ENCODE results near the gene ERAP2.

The ERAP2 gene

DNA sequence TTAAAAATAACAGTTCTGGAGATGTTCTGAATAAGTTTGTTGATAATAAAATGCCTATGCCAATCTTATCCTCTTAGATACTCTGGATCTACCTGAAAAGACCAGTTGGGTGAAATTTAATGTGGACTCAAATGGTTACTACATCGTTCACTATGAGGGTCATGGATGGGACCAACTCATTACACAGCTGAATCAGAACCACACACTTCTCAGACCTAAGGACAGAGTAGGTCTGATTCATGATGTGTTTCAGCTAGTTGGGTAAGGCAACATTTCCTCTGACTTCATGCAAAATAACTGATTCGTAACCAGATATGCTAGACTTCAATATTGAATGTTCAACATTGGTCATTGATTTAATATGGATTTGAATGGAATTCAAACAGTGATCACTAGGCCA is 27.0 kb downstream of the ERAP2 start:
- Histone ChIP-seq H4K8ac (ENCODE audit: low read depth, low read length) (no peak overlapping the region), H3K27me3 (ENCODE audit: insufficient read depth, low read length, poor library complexity) (no peaks in the 10 kb centered on the region), H2BK5ac (ENCODE audit: low read length) (no peak overlapping the region), H3K27ac (ENCODE audit: low read depth, low read length) (no peak overlapping the region), H3K36me3 (ENCODE audit: control insufficient read depth, insufficient read depth, low read length) (no peaks in the 10 kb centered on the region), H2BK15ac (replicated peaks; ENCODE audit: low read depth) (no peak overlapping the region), H3K79me2 (ENCODE audit: control insufficient read depth, insufficient read depth, low read length) (no peaks in the 10 kb centered on the region), H3K4me2 (ENCODE audit: low read length) (no peak overlapping the region), H2BK120ac (ENCODE audit: low read depth, low read length) (no peak overlapping the region), H3K18ac (ENCODE audit: low read length) (no peak overlapping the region), H3K4me3 (ENCODE audit: low read length) (no peak overlapping the region), H3K79me1 (ENCODE audit: low read length) (no peaks in the 10 kb centered on the region), H3K9ac (ENCODE audit: low read length) (no peak overlapping the region), H3K4ac (ENCODE audit: low read depth, low read length) (no peak overlapping the region), H3K23ac (ENCODE audit: low read length) (no peak overlapping the region), H3K4me1 (ENCODE audit: control insufficient read depth, low read depth, low read length) (no peaks in the 10 kb centered on the region), H2AK5ac (ENCODE audit: low read length) (no peak overlapping the region), H4K5ac (ENCODE audit: low read length) (no peak overlapping the region), H3K56ac (ENCODE audit: low read length) (no peak overlapping the region)
- no peak for DNase-seq
- WGBS (ENCODE audit: extremely low coverage, insufficient coverage, low lambda C conversion rate) = no CpG with 5 or more reads among the region's 2 CpGs

GRCh38 chr5:96904054-96904931 is 28.0 kb downstream of the ERAP2 start:
- H3K9ac ChIP-seq (ENCODE audit: low read length) = no peak overlapping the region
- H2BK15ac ChIP-seq (replicated peaks; ENCODE audit: low read depth) = no peak overlapping the region
- H2BK120ac ChIP-seq (ENCODE audit: low read depth, low read length) = no peak overlapping the region
- no peak overlapping the region for H3K18ac ChIP-seq (ENCODE audit: low read length)
- WGBS (ENCODE audit: extremely low coverage, insufficient coverage, low lambda C conversion rate) = 100% methylated on average over 1 of the region's 3 CpGs
- H3K56ac ChIP-seq (ENCODE audit: low read length) = no peak overlapping the region
- no peak overlapping the region for H4K5ac ChIP-seq (ENCODE audit: low read length)
- no peak overlapping the region for H3K4me2 ChIP-seq (ENCODE audit: low read length)
- H3K4me3 ChIP-seq (ENCODE audit: low read length) = no peak overlapping the region
- H3K79me1 ChIP-seq (ENCODE audit: low read length) = no peaks in the 10 kb centered on the region
- no peak overlapping the region for H4K8ac ChIP-seq (ENCODE audit: low read depth, low read length)
- H3K4ac ChIP-seq (ENCODE audit: low read depth, low read length) = no peak overlapping the region
- no peaks in the 10 kb centered on the region for H3K36me3 ChIP-seq (ENCODE audit: control insufficient read depth, insufficient read depth, low read length)
- no peaks in the 10 kb centered on the region for H3K4me1 ChIP-seq (ENCODE audit: control insufficient read depth, low read depth, low read length)
- no peak overlapping the region for H3K27ac ChIP-seq (ENCODE audit: low read depth, low read length)
- no peaks in the 10 kb centered on the region for H3K27me3 ChIP-seq (ENCODE audit: insufficient read depth, low read length, poor library complexity)
- H2AK5ac ChIP-seq (ENCODE audit: low read length) = no peak overlapping the region
- no peaks in the 10 kb centered on the region for H3K79me2 ChIP-seq (ENCODE audit: control insufficient read depth, insufficient read depth, low read length)
- no peak for DNase-seq
- H2BK5ac ChIP-seq (ENCODE audit: low read length) = no peak overlapping the region
- no peak overlapping the region for H3K23ac ChIP-seq (ENCODE audit: low read length)

GRCh38 chr5:96905864-96906263 is 29.6 kb downstream of the ERAP2 start:
- H3K36me3 ChIP-seq (ENCODE audit: control insufficient read depth, insufficient read depth, low read length) = no peaks in the 10 kb centered on the region
- no peaks in the 10 kb centered on the region for H3K4me1 ChIP-seq (ENCODE audit: control insufficient read depth, low read depth, low read length)
- no CpG with 5 or more reads among the region's 3 CpGs for WGBS (ENCODE audit: extremely low coverage, insufficient coverage, low lambda C conversion rate)
- H2BK120ac ChIP-seq (ENCODE audit: low read depth, low read length) = no peak overlapping the region
- H4K5ac ChIP-seq (ENCODE audit: low read length) = no peak overlapping the region
- no peak overlapping the region for H3K27ac ChIP-seq (ENCODE audit: low read depth, low read length)
- no peak for DNase-seq
- no peak overlapping the region for H3K4ac ChIP-seq (ENCODE audit: low read depth, low read length)
- H2AK5ac ChIP-seq (ENCODE audit: low read length) = no peak overlapping the region
- no peak overlapping the region for H3K9ac ChIP-seq (ENCODE audit: low read length)
- H3K4me2 ChIP-seq (ENCODE audit: low read length) = no peak overlapping the region
- H2BK15ac ChIP-seq (replicated peaks; ENCODE audit: low read depth) = no peak overlapping the region
- H3K23ac ChIP-seq (ENCODE audit: low read length) = no peak overlapping the region
- no peak overlapping the region for H2BK5ac ChIP-seq (ENCODE audit: low read length)
- H3K79me2 ChIP-seq (ENCODE audit: control insufficient read depth, insufficient read depth, low read length) = no peaks in the 10 kb centered on the region
- no peak overlapping the region for H3K4me3 ChIP-seq (ENCODE audit: low read length)
- no peak overlapping the region for H3K56ac ChIP-seq (ENCODE audit: low read length)
- no peaks in the 10 kb centered on the region for H3K79me1 ChIP-seq (ENCODE audit: low read length)
- no peak overlapping the region for H4K8ac ChIP-seq (ENCODE audit: low read depth, low read length)
- no peaks in the 10 kb centered on the region for H3K27me3 ChIP-seq (ENCODE audit: insufficient read depth, low read length, poor library complexity)
- no peak overlapping the region for H3K18ac ChIP-seq (ENCODE audit: low read length)

GRCh38 chr5:96909003-96909402 is 32.7 kb downstream of the ERAP2 start:
- no peak overlapping the region for H4K5ac ChIP-seq (ENCODE audit: low read length)
- no peak overlapping the region for H3K4me2 ChIP-seq (ENCODE audit: low read length)
- no peak overlapping the region for H2BK5ac ChIP-seq (ENCODE audit: low read length)
- H2AK5ac ChIP-seq (ENCODE audit: low read length) = no peak overlapping the region
- no peak overlapping the region for H3K9ac ChIP-seq (ENCODE audit: low read length)
- H3K4me3 ChIP-seq (ENCODE audit: low read length) = no peak overlapping the region
- no peak overlapping the region for H4K8ac ChIP-seq (ENCODE audit: low read depth, low read length)
- no peaks in the 10 kb centered on the region for H3K36me3 ChIP-seq (ENCODE audit: control insufficient read depth, insufficient read depth, low read length)
- H3K23ac ChIP-seq (ENCODE audit: low read length) = no peak overlapping the region
- no peak for DNase-seq
- no peaks in the 10 kb centered on the region for H3K4me1 ChIP-seq (ENCODE audit: control insufficient read depth, low read depth, low read length)
- no CpG with 5 or more reads among the region's 4 CpGs for WGBS (ENCODE audit: extremely low coverage, insufficient coverage, low lambda C conversion rate)
- H3K18ac ChIP-seq (ENCODE audit: low read length) = no peak overlapping the region
- H3K79me2 ChIP-seq (ENCODE audit: control insufficient read depth, insufficient read depth, low read length) = no peaks in the 10 kb centered on the region
- H3K27me3 ChIP-seq (ENCODE audit: insufficient read depth, low read length, poor library complexity) = no peaks in the 10 kb centered on the region
- no peak overlapping the region for H3K56ac ChIP-seq (ENCODE audit: low read length)
- no peaks in the 10 kb centered on the region for H3K79me1 ChIP-seq (ENCODE audit: low read length)
- H3K27ac ChIP-seq (ENCODE audit: low read depth, low read length) = no peak overlapping the region
- no peak overlapping the region for H2BK120ac ChIP-seq (ENCODE audit: low read depth, low read length)
- no peak overlapping the region for H2BK15ac ChIP-seq (replicated peaks; ENCODE audit: low read depth)
- H3K4ac ChIP-seq (ENCODE audit: low read depth, low read length) = no peak overlapping the region

DNA sequence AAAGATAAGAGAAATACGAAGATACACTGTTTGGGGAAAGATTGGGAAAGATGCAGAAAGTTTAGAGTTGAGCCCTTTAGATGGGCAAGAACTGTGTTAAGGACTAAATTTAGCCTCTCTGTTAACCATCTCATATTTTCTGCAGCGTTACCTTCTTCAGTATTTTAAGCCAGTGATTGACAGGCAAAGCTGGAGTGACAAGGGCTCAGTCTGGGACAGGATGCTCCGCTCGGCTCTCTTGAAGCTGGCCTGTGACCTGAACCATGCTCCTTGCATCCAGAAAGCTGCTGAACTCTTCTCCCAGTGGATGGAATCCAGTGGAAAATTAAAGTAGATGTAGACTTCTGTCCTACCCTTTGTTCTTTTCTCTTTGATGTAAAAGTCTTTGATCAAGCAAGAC is 33.1 kb downstream of the ERAP2 start:
- Histone ChIP-seq H3K27ac (ENCODE audit: low read depth, low read length) (no peak overlapping the region), H2BK15ac (replicated peaks; ENCODE audit: low read depth) (no peak overlapping the region), H3K79me1 (ENCODE audit: low read length) (no peaks in the 10 kb centered on the region), H3K56ac (ENCODE audit: low read length) (no peak overlapping the region), H2BK5ac (ENCODE audit: low read length) (no peak overlapping the region), H3K4me1 (ENCODE audit: control insufficient read depth, low read depth, low read length) (no peaks in the 10 kb centered on the region), H3K27me3 (ENCODE audit: insufficient read depth, low read length, poor library complexity) (no peaks in the 10 kb centered on the region), H3K18ac (ENCODE audit: low read length) (no peak overlapping the region), H4K5ac (ENCODE audit: low read length) (no peak overlapping the region), H3K4me2 (ENCODE audit: low read length) (no peak overlapping the region), H2BK120ac (ENCODE audit: low read depth, low read length) (no peak overlapping the region), H3K4ac (ENCODE audit: low read depth, low read length) (no peak overlapping the region), H3K79me2 (ENCODE audit: control insufficient read depth, insufficient read depth, low read length) (no peaks in the 10 kb centered on the region), H2AK5ac (ENCODE audit: low read length) (no peak overlapping the region), H3K36me3 (ENCODE audit: control insufficient read depth, insufficient read depth, low read length) (no peaks in the 10 kb centered on the region), H3K23ac (ENCODE audit: low read length) (no peak overlapping the region), H4K8ac (ENCODE audit: low read depth, low read length) (no peak overlapping the region), H3K4me3 (ENCODE audit: low read length) (no peak overlapping the region), H3K9ac (ENCODE audit: low read length) (no peak overlapping the region)
- no peak for DNase-seq
- no CpG with 5 or more reads among the region's 4 CpGs for WGBS (ENCODE audit: extremely low coverage, insufficient coverage, low lambda C conversion rate)

- Histone ChIP-seq H3K36me3 (ENCODE audit: control insufficient read depth, insufficient read depth, low read length) (no peaks in the 10 kb centered on the region), H3K56ac (ENCODE audit: low read length) (no peak overlapping the region), H3K9ac (ENCODE audit: low read length) (no peak overlapping the region), H3K4ac (ENCODE audit: low read depth, low read length) (no peak overlapping the region), H3K18ac (ENCODE audit: low read length) (no peak overlapping the region), H4K8ac (ENCODE audit: low read depth, low read length) (no peak overlapping the region), H3K79me2 (ENCODE audit: control insufficient read depth, insufficient read depth, low read length) (no peaks in the 10 kb centered on the region), H3K4me2 (ENCODE audit: low read length) (no peak overlapping the region), H3K23ac (ENCODE audit: low read length) (no peak overlapping the region), H3K4me1 (ENCODE audit: control insufficient read depth, low read depth, low read length) (no peaks in the 10 kb centered on the region), H2BK15ac (replicated peaks; ENCODE audit: low read depth) (no peak overlapping the region), H2BK5ac (ENCODE audit: low read length) (no peak overlapping the region), H2BK120ac (ENCODE audit: low read depth, low read length) (no peak overlapping the region), H3K27me3 (ENCODE audit: insufficient read depth, low read length, poor library complexity) (no peaks in the 10 kb centered on the region), H3K79me1 (ENCODE audit: low read length) (no peaks in the 10 kb centered on the region), H3K27ac (ENCODE audit: low read depth, low read length) (no peak overlapping the region), H3K4me3 (ENCODE audit: low read length) (no peak overlapping the region), H2AK5ac (ENCODE audit: low read length) (no peak overlapping the region), H4K5ac (ENCODE audit: low read length) (no peak overlapping the region)
- DNase-seq = no peak
- no CpG with 5 or more reads among the region's 2 CpGs for WGBS (ENCODE audit: extremely low coverage, insufficient coverage, low lambda C conversion rate)
Measured at GRCh38 chr5:96911139-96911538, 34.8 kb downstream of the ERAP2 start.

All from mesendoderm (in vitro differentiated cells).